ENCODE measurements around the gene SNX5.

DNA sequence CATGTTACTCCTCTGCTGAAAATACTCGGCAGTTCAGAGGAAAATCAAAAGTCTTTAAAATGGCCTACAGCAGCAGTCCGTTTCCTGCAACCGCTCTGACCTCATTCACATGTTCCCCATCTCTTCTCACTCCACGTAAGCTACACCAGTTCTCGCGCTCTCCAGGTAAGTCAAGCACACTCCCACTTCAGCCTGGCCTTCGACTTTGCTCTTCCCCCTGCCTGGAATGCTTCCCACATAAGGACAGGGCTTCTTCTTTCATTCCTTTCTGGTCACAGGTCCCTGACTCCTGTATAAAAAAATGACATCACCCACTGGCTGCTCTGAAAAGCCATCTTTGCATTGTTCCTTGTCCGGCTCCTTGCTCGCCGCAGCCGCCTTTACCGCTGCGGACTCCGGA is 42.9 kb upstream of the SNX5 start:
- TF ChIP-seq, protein P1, sequence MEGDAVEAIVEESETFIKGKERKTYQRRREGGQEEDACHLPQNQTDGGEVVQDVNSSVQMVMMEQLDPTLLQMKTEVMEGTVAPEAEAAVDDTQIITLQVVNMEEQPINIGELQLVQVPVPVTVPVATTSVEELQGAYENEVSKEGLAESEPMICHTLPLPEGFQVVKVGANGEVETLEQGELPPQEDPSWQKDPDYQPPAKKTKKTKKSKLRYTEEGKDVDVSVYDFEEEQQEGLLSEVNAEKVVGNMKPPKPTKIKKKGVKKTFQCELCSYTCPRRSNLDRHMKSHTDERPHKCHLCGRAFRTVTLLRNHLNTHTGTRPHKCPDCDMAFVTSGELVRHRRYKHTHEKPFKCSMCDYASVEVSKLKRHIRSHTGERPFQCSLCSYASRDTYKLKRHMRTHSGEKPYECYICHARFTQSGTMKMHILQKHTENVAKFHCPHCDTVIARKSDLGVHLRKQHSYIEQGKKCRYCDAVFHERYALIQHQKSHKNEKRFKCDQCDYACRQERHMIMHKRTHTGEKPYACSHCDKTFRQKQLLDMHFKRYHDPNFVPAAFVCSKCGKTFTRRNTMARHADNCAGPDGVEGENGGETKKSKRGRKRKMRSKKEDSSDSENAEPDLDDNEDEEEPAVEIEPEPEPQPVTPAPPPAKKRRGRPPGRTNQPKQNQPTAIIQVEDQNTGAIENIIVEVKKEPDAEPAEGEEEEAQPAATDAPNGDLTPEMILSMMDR (IDR thresholded peaks at IDR 0.05 in 4 of 5, conservative IDR thresholded peaks at IDR 0.05 in 1 of 5), result no peak
- TF ChIP-seq POLR2A (IDR thresholded peaks at IDR 0.05), result no peak

Data from gastrocnemius medialis (tissue), 4 donors.